Kidney (tissue), 14 donors: ENCODE measurements around the gene UBTD1. TPM values are rescaled to one million over a fixed set of nuclear protein-coding genes. Genes with fewer than 3 reads are reported as not detected.
A peak's percentile ranks its signal among the peaks of the same experiment; 100 is the strongest.

Source experiments
- DNase-seq, 5 donors: peaks; one replicate each; pipeline ENCODE4 v3.0.0-alpha.2; 2013 to 2020
- FAIRE-seq: peaks from 2 replicates; lab custom pipeline; 2012; peaks lifted over from hg19 to GRCh38; lab: Jason Lieb, UNC
- H3K27ac ChIP-seq, 2 donors: one replicate each; pipeline ENCODE4 v1.7.0; 2013; ENCODE audit warnings: low read depth in 2 of 2, low read length in 2 of 2, inconsistent platforms in 1 of 2
- H3K27me3 ChIP-seq: one replicate; pipeline ENCODE4 v1.7.1; 2013; ENCODE audit warnings: low read length, inconsistent platforms; ENCODE audit not compliant: control insufficient read depth, insufficient read depth
- H3K36me3 ChIP-seq, 3 donors: one replicate each; pipeline versions ENCODE4 v1.7.0 to v1.7.1; 2013; ENCODE audit warnings: low read length in 3 of 3, control low read depth in 1 of 3, inconsistent platforms in 1 of 3; ENCODE audit not compliant: insufficient read depth in 3 of 3, control insufficient read depth in 2 of 3
- H3K4me1 ChIP-seq, 3 donors: one replicate each; pipeline versions ENCODE4 v1.7.0 to v1.7.1; 2013; ENCODE audit warnings: low read length in 3 of 3, inconsistent platforms in 1 of 3, low read depth in 1 of 3; ENCODE audit not compliant: control insufficient read depth in 2 of 3, insufficient read depth in 2 of 3
- H3K4me3 ChIP-seq, 3 donors: one replicate each; pipeline versions ENCODE4 v1.7.0 to v1.8.1; 2013; ENCODE audit warnings: low read length in 3 of 3, control low read depth in 1 of 3, inconsistent platforms in 1 of 3
- H3K9ac ChIP-seq, 3 donors: one replicate each; pipeline versions ENCODE4 v1.7.0 to v1.7.1; 2013; ENCODE audit warnings: low read length in 3 of 3, control low read depth in 1 of 3, inconsistent platforms in 1 of 3
- H3K9me3 ChIP-seq, 3 donors: one replicate each; pipeline versions ENCODE4 v1.7.0 to v1.7.1; 2013; ENCODE audit warnings: low read length in 3 of 3, control low read depth in 1 of 3, inconsistent platforms in 1 of 3; ENCODE audit not compliant: control insufficient read depth in 2 of 3, insufficient read depth in 1 of 3
- CTCF ChIP-seq: IDR thresholded peaks from 3 replicates; pipeline ENCODE4 v1.5.1; 2012; ENCODE audit warnings: mild to moderate bottlenecking, moderate library complexity, borderline replicate concordance; ENCODE audit not compliant: insufficient read depth; ENCODE audit errors: extremely low read depth
- intact Hi-C: fragments of 100-400 bp; cut with DNase I; formaldehyde crosslinking; loops from one replicate; pipeline ENCODE4 v1.11.1; 2022
- polyA plus RNA-seq: library from polyadenylated mRNA; stranded (reverse); fragments of 350-450 nt; fragmentation: Illumina TruSeq; extraction: RNeasy Lipid Tissue Mini Kit (QIAGEN cat#74804); gene quantifications from one replicate; pipeline ENCODE4 v1.2.3, GENCODE V29; 2014; ENCODE audit warnings: low read depth, low replicate concordance; ENCODE audit not compliant: insufficient read depth
- total RNA-seq: library from RNA; stranded (reverse); fragmentation: NEBNext Ultra II Directional; extraction: Animal tissue kit (Norgen Biotek cat#: 25700); gene quantifications from one replicate; pipeline ENCODE4 v1.2.1, GENCODE V29; 2021
- donor health status: control.
- donor health status: control.
- donor health status: control.
- donor health status: control.
- donor health status: control.
- donor health status: DM: yes; HTN: yes; CAD: no.
- donor health status: Normal renal cell carcinoma (clear cell type).

The UBTD1 gene
- total and polyA plus RNA-seq, 2 donors from 2014 or later, result 17.4 to 26.1 TPM

- no peak for TF ChIP-seq CTCF
- H3K9me3 ChIP-seq, result no peaks in the 10 kb centered on the region
- DNase-seq (peak in 2 of 5 donors; percentile 55 to 88), FAIRE-seq (no peak)
- H3K27me3 ChIP-seq, result no peaks in the 10 kb centered on the region
- intact Hi-C loops, result no loop called here
- H3K9ac ChIP-seq, result peak overlapping the region in 2 of 3 donors; percentile 66 to 81
- H3K4me1 ChIP-seq, result peaks cover 0 to 14% (median 7%) of the 10 kb centered on the region in 3 donors
- peak overlapping the region; percentile 0 to 75 (median 72) for H3K4me3 ChIP-seq
- no peaks in the 10 kb centered on the region for H3K36me3 ChIP-seq
- H3K27ac ChIP-seq, result peak overlapping the region; percentile 82 to 88
Measured at GRCh38 chr10:97499561-97500296, 1.0 kb downstream of the UBTD1 start.

GRCh38 chr10:97500297-97500575 is 1.5 kb downstream of the UBTD1 start:
- H3K4me1 ChIP-seq, result peaks cover 0 to 9% (median 2%) of the 10 kb centered on the region in 3 donors
- H3K9ac ChIP-seq, result peak overlapping the region in 1 of 3 donors; percentile 81
- FAIRE-seq (no peak), DNase-seq (peak in 1 of 5 donors; percentile 45)
- H3K9me3 ChIP-seq, result no peaks in the 10 kb centered on the region
- intact Hi-C loops, result no loop called here
- H3K4me3 ChIP-seq, result peak overlapping the region in 2 of 3 donors; percentile 72 to 75
- H3K36me3 ChIP-seq, result no peaks in the 10 kb centered on the region
- no peak overlapping the region for H3K27ac ChIP-seq
- TF ChIP-seq CTCF, result no peak
- no peaks in the 10 kb centered on the region for H3K27me3 ChIP-seq

- H3K27ac ChIP-seq, result no peak overlapping the region
- no peak for FAIRE-seq
Measured at GRCh38 chr10:97502916-97503315, 4.2 kb downstream of the UBTD1 start.

More at GRCh38 chr10:97502916-97503315, 4.2 kb downstream of the UBTD1 start:
- H3K36me3 ChIP-seq, result no peaks in the 10 kb centered on the region
- no peak overlapping the region for H3K9ac ChIP-seq
- no peaks in the 10 kb centered on the region for H3K4me1 ChIP-seq
- no peak for TF ChIP-seq CTCF
- no peak for DNase-seq
- H3K27me3 ChIP-seq, result no peaks in the 10 kb centered on the region
- no peak overlapping the region for H3K4me3 ChIP-seq
- H3K9me3 ChIP-seq, result no peaks in the 10 kb centered on the region
- intact Hi-C loops, result no loop called here
